Measurements from ENCODE around the gene HRC. TPM values are rescaled to one million over a fixed set of nuclear protein-coding genes. Genes with fewer than 3 reads are reported as not detected.

The HRC gene
- not detected in 2 replicates for total RNA-seq
- not detected in 2 replicates for polyA plus RNA-seq
- not detected in 2 replicates for polyA plus RNA-seq (2011; cell fraction: cytosol; rRNA removed)
- not detected in 2 replicates for polyA plus RNA-seq (2011; cell fraction: nucleus; rRNA removed)
- polyA plus RNA-seq (2012): 0.44 TPM in 1 of 2 replicates, not detected in the other
- 0.39 and 1.3 TPM in 2 replicates for polyA minus RNA-seq
- not detected for polyA minus RNA-seq (2011; cell fraction: cytosol; rRNA and poly(A)+ RNA removed)
- polyA minus RNA-seq (2011; cell fraction: nucleus; rRNA and poly(A)+ RNA removed): not detected in 2 replicates
- Bru-seq, nascent RNA: not detected
- BruChase-seq, experiment 1, labeled RNA remaining after a 6-hour chase: not detected
- not detected for BruChase-seq, experiment 2, labeled RNA remaining after a 2-hour chase
- long read RNA-seq: 0 reads

GRCh38 chr19:49155005-49155819 is at the start of gene HRC:
Gene HRC (minus strand): TSS chr19:49155396. CDS start chr19:49155237, 159 bp downstream.
- Histone ChIP-seq H3K27me3 (ENCODE audit: control insufficient read depth in 2 of 2, insufficient read depth in 2 of 2, low read length in 2 of 2) (peaks cover 0 to 4% of the 10 kb centered on the region in 2 experiments), H3K4me3 (replicated peaks in 1 of 3; ENCODE audit: insufficient read depth in 1 of 3, low read depth in 1 of 3, low read length in 3 of 3) (no peak within 1 kb of the TSS), H3K9me1 (replicated peaks; ENCODE audit: control insufficient read depth, extremely low read depth, insufficient read depth, low read length) (no peaks in the 10 kb centered on the region), H3K9ac (replicated peaks; ENCODE audit: extremely low read depth, insufficient read depth, low read length) (no peak within 1 kb of the TSS), H3K36me3 (ENCODE audit: control insufficient read depth in 2 of 2, extremely low read depth in 1 of 2, insufficient read depth in 2 of 2, low read length in 2 of 2) (no peaks in the 10 kb centered on the region), H3K27ac (ENCODE audit: insufficient read depth, low read depth, low read length) (no peak within 1 kb of the TSS), H2AFZ (ENCODE audit: low read depth, low read length) (no peak within 1 kb of the TSS), H3K4me2 (ENCODE audit: insufficient read depth, low read length) (no peak within 1 kb of the TSS), H4K20me1 (replicated peaks; ENCODE audit: control insufficient read depth, extremely low read depth, insufficient read depth, low read length) (no peaks in the 10 kb centered on the region), H3K79me2 (ENCODE audit: control insufficient read depth, insufficient read depth, low read length) (no peaks in the 10 kb centered on the region), H3K4me1 (ENCODE audit: control insufficient read depth, extremely low read depth, insufficient read depth, low read length) (peaks cover 12% of the 10 kb centered on the region), H3K9me3 (replicated peaks; ENCODE audit: control insufficient read depth, insufficient read depth, low read length) (no peaks in the 10 kb centered on the region)
- intact Hi-C loops (cut with micrococcal nuclease): loop anchor here (10.0 kb wide), 1 partner anchor 160 kb away; the partner anchor contains the start of genes GYS1 and RUVBL2
- CTCF ChIA-PET: interaction anchor here (0.9 to 1.2 kb wide), 2 partner anchors 9 to 44 kb away, joined by 3 to 6 read pairs; no protein-coding TSS in a partner anchor
- DNase-seq (ENCODE audit: low read depth, low spot score) (no peak), FAIRE-seq (no peak)
- dilution Hi-C loops (cut with MboI; ENCODE audit: extremely low pct_ligation_motif_present, low sequenced_read_pairs): no loop called here
- no TSS peak for BruUV-seq (replicated peaks)
- POLR2A ChIA-PET: no interaction called here
- TF ChIP-seq POLR2AphosphoS5 (IDR thresholded peaks at IDR 0.05; ENCODE audit: insufficient read depth, low read depth, low read length): no peak
- no peak for TF ChIP-seq POLR2A (IDR thresholded peaks at IDR 0.05; ENCODE audit: low read depth, low read length)

DNA sequence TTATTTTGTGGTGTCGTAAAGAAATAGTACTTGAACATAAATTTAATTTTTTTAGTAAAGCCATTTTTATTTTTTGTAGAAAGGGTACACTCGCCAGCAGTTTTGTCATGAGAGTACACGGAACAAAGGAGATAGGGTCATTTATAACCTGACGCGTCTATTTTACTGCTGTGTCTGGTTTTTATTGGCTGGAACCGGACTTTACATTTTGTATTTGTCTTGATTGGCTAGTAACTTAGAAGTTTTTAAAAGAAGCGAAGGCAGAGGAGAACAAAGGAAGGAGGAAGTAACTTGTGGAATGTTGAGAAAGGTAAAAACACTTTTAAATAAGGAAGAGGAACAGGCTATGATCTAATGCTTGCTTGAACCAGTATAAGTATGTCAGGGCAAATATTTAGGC is 45.8 kb upstream of the HRC start:
- BruUV-seq (replicated peaks): no TSS peak
- Histone ChIP-seq H4K20me1 (replicated peaks; ENCODE audit: control insufficient read depth, extremely low read depth, insufficient read depth, low read length) (no peaks in the 10 kb centered on the region), H3K9me1 (replicated peaks; ENCODE audit: control insufficient read depth, extremely low read depth, insufficient read depth, low read length) (no peaks in the 10 kb centered on the region), H3K4me2 (ENCODE audit: insufficient read depth, low read length) (no peak overlapping the region), H3K27me3 (ENCODE audit: control insufficient read depth in 2 of 2, insufficient read depth in 2 of 2, low read length in 2 of 2) (no peaks in the 10 kb centered on the region), H3K4me1 (ENCODE audit: control insufficient read depth, extremely low read depth, insufficient read depth, low read length) (peaks cover 9% of the 10 kb centered on the region), H3K9ac (replicated peaks; ENCODE audit: extremely low read depth, insufficient read depth, low read length) (no peak overlapping the region), H3K36me3 (ENCODE audit: control insufficient read depth in 2 of 2, extremely low read depth in 1 of 2, insufficient read depth in 2 of 2, low read length in 2 of 2) (peaks cover 0 to 13% of the 10 kb centered on the region in 2 experiments), H2AFZ (ENCODE audit: low read depth, low read length) (no peak overlapping the region), H3K9me3 (replicated peaks; ENCODE audit: control insufficient read depth, insufficient read depth, low read length) (no peaks in the 10 kb centered on the region), H3K4me3 (replicated peaks in 1 of 3; ENCODE audit: insufficient read depth in 1 of 3, low read depth in 1 of 3, low read length in 3 of 3) (no peak overlapping the region), H3K79me2 (ENCODE audit: control insufficient read depth, insufficient read depth, low read length) (no peaks in the 10 kb centered on the region), H3K27ac (ENCODE audit: insufficient read depth, low read depth, low read length) (no peak overlapping the region)
- ChIA-PET POLR2A (no interaction called here), CTCF (no interaction called here)
- no peak for TF ChIP-seq EZH2 (IDR thresholded peaks at IDR 0.05; ENCODE audit: borderline replicate concordance, low read depth, low read length, severe bottlenecking)
- no peak for TF ChIP-seq POLR2AphosphoS5 (IDR thresholded peaks at IDR 0.05; ENCODE audit: insufficient read depth, low read depth, low read length)
- TF ChIP-seq GATA2 (IDR thresholded peaks at IDR 0.05; ENCODE audit: insufficient read depth, insufficient read length, low read depth, low read length): no peak
- TF ChIP-seq, protein P1, sequence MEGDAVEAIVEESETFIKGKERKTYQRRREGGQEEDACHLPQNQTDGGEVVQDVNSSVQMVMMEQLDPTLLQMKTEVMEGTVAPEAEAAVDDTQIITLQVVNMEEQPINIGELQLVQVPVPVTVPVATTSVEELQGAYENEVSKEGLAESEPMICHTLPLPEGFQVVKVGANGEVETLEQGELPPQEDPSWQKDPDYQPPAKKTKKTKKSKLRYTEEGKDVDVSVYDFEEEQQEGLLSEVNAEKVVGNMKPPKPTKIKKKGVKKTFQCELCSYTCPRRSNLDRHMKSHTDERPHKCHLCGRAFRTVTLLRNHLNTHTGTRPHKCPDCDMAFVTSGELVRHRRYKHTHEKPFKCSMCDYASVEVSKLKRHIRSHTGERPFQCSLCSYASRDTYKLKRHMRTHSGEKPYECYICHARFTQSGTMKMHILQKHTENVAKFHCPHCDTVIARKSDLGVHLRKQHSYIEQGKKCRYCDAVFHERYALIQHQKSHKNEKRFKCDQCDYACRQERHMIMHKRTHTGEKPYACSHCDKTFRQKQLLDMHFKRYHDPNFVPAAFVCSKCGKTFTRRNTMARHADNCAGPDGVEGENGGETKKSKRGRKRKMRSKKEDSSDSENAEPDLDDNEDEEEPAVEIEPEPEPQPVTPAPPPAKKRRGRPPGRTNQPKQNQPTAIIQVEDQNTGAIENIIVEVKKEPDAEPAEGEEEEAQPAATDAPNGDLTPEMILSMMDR (IDR thresholded peaks at IDR 0.05; ENCODE audit: extremely low read depth in 1 of 2, insufficient read depth in 1 of 2, low read depth in 1 of 2, low read length in 2 of 2): no peak
- TF ChIP-seq FOS (IDR thresholded peaks at IDR 0.05; ENCODE audit: borderline replicate concordance, insufficient read depth, low read length): no peak
- no peak for TF ChIP-seq POLR2A (IDR thresholded peaks at IDR 0.05; ENCODE audit: low read depth, low read length)
- intact Hi-C loops (cut with micrococcal nuclease): no loop called here
- dilution Hi-C loops (cut with MboI; ENCODE audit: extremely low pct_ligation_motif_present, low sequenced_read_pairs): no loop called here
- no peak for DNase-seq (ENCODE audit: low read depth, low spot score)
- no peak for FAIRE-seq

Data from endothelial cell of umbilical vein (primary cell).